Measurements from ENCODE around the gene LONP1.

The LONP1 gene

GRCh38 chr19:5646703-5647102, 73.2 kb downstream of the LONP1 start:
- DNase-seq: no peak

GRCh38 chr19:5645409-5645808, 74.5 kb downstream of the LONP1 start:
- no peak for DNase-seq

GRCh38 chr19:5644037-5644436, 75.9 kb downstream of the LONP1 start:
- no peak for DNase-seq

- DNase-seq: no peak
These were observed 76.9 kb downstream of the LONP1 start for GRCh38 chr19:5643060-5643459.

- DNase-seq: no peak
These were observed 77.7 kb downstream of the LONP1 start for GRCh38 chr19:5642204-5642603.

All from central memory CD4-positive, alpha-beta T cell (primary cell).